ENCODE data around the gene CDH23. TPM values are rescaled to one million over a fixed set of nuclear protein-coding genes. Genes with fewer than 3 reads are reported as not detected.

Gene CDH23
- total and polyA plus RNA-seq, 10 of the 15 experiments (the other 5 are each of a cell fraction or from before 2014, with no cell fraction given): 0.09 to 0.40 (median 0.15) TPM; not detected in 1

DNA sequence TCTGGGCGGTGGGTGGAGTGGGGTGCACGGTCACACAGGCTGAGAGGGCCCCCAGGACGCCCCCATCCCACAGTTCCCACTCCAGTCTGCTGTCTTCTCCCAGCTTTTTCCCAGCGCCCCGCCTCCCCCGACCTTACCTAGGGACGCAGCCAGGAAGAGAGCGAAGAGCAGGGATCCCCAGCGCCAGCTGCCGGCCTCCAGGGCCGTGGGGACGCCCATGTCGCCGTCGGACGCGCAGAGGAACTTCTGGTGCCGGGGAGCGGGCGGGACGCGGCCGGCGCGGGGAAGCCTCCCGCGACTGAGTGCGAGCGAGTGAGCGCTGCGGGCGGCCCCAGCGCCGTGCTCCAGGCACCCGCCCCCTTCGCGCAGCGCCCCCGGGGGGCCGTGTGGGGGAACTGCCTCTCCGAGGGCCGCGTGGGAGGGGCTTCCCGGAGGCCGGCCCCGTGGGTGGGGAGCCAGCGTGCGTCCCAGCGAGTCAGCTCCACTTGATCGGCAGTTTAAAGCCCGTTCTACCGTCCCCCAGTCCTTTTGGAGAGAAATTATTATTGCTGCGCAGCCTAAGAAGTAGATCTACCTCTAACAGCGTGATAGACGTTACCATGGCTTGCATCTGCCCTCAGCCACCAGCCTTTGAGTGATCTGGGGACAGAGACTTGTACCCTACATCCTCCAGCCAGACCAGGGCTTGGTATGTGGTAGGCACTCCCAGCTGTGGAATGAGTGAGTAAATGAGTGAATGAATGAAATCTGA lies 376.7 kb downstream of the CDH23 start, which contains the start of gene VSIR (continued):
- TF ChIP-seq EZH2 (IDR thresholded peaks at IDR 0.05; ENCODE audit: borderline replicate concordance, control insufficient read depth, low read depth, low read length) (no peak), RUNX3 (IDR thresholded peaks at IDR 0.05; ENCODE audit: low read length) (no peak), FOS (IDR thresholded peaks at IDR 0.05; ENCODE audit: borderline replicate concordance, extremely low read depth, insufficient read length) (no peak), LARP7 (IDR thresholded peaks at IDR 0.05) (peak; percentile 77; the same call in 1 of the 2 replicates), EGR1 (IDR thresholded peaks at IDR 0.05; ENCODE audit: borderline replicate concordance in 1 of 2, low read depth in 2 of 2, low read length in 2 of 2) (peak in 1 of 2 experiments; percentile 84; a peak in 2 of 3 replicates), KAT2A (conservative IDR thresholded peaks at IDR 0.05; ENCODE audit: control insufficient read depth, low read depth, low read length) (no peak), BHLHE40 (IDR thresholded peaks at IDR 0.05; ENCODE audit: borderline replicate concordance in 1 of 2, low read depth in 2 of 2, low read length in 1 of 2) (peak; percentile 73 to 83), RELA (IDR thresholded peaks at IDR 0.05; ENCODE audit: borderline replicate concordance, partially characterized antibody) (no peak), SPI1 (IDR thresholded peaks at IDR 0.05; ENCODE audit: borderline replicate concordance, insufficient read depth, low read depth, low read length) (0 out of 2 replicates have a peak, but pooled peaks have one; percentile 14), SUZ12 (IDR thresholded peaks at IDR 0.05; ENCODE audit: unreplicated experiment) (no peak), RFX5 (IDR thresholded peaks at IDR 0.05; ENCODE audit: low read depth, low read length) (no peak), STAT1 (conservative IDR thresholded peaks at IDR 0.05) (0 out of 2 replicates have a peak, but pooled peaks have one; percentile 72)
- TF ChIP-seq, protein P1, sequence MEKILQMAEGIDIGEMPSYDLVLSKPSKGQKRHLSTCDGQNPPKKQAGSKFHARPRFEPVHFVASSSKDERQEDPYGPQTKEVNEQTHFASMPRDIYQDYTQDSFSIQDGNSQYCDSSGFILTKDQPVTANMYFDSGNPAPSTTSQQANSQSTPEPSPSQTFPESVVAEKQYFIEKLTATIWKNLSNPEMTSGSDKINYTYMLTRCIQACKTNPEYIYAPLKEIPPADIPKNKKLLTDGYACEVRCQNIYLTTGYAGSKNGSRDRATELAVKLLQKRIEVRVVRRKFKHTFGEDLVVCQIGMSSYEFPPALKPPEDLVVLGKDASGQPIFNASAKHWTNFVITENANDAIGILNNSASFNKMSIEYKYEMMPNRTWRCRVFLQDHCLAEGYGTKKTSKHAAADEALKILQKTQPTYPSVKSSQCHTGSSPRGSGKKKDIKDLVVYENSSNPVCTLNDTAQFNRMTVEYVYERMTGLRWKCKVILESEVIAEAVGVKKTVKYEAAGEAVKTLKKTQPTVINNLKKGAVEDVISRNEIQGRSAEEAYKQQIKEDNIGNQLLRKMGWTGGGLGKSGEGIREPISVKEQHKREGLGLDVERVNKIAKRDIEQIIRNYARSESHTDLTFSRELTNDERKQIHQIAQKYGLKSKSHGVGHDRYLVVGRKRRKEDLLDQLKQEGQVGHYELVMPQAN (conservative IDR thresholded peaks at IDR 0.05): peak; percentile 66
- TF ChIP-seq, protein P2, sequence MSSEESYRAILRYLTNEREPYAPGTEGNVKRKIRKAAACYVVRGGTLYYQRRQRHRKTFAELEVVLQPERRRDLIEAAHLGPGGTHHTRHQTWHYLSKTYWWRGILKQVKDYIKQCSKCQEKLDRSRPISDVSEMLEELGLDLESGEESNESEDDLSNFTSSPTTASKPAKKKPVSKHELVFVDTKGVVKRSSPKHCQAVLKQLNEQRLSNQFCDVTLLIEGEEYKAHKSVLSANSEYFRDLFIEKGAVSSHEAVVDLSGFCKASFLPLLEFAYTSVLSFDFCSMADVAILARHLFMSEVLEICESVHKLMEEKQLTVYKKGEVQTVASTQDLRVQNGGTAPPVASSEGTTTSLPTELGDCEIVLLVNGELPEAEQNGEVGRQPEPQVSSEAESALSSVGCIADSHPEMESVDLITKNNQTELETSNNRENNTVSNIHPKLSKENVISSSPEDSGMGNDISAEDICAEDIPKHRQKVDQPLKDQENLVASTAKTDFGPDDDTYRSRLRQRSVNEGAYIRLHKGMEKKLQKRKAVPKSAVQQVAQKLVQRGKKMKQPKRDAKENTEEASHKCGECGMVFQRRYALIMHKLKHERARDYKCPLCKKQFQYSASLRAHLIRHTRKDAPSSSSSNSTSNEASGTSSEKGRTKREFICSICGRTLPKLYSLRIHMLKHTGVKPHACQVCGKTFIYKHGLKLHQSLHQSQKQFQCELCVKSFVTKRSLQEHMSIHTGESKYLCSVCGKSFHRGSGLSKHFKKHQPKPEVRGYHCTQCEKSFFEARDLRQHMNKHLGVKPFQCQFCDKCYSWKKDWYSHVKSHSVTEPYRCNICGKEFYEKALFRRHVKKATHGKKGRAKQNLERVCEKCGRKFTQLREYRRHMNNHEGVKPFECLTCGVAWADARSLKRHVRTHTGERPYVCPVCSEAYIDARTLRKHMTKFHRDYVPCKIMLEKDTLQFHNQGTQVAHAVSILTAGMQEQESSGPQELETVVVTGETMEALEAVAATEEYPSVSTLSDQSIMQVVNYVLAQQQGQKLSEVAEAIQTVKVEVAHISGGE (CRISPR knock-in tag; IDR thresholded peaks at IDR 0.05): no peak
- TF ChIP-seq, protein P3, sequence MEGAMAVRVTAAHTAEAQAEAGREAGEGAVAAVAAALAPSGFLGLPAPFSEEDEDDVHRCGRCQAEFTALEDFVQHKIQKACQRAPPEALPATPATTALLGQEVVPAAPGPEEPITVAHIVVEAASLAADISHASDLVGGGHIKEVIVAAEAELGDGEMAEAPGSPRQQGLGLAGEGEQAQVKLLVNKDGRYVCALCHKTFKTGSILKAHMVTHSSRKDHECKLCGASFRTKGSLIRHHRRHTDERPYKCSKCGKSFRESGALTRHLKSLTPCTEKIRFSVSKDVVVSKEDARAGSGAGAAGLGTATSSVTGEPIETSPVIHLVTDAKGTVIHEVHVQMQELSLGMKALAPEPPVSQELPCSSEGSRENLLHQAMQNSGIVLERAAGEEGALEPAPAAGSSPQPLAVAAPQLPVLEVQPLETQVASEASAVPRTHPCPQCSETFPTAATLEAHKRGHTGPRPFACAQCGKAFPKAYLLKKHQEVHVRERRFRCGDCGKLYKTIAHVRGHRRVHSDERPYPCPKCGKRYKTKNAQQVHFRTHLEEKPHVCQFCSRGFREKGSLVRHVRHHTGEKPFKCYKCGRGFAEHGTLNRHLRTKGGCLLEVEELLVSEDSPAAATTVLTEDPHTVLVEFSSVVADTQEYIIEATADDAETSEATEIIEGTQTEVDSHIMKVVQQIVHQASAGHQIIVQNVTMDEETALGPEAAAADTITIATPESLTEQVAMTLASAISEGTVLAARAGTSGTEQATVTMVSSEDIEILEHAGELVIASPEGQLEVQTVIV (IDR thresholded peaks at IDR 0.05; ENCODE audit: borderline replicate concordance, partially characterized antibody): no peak
- TF ChIP-seq, protein P4, sequence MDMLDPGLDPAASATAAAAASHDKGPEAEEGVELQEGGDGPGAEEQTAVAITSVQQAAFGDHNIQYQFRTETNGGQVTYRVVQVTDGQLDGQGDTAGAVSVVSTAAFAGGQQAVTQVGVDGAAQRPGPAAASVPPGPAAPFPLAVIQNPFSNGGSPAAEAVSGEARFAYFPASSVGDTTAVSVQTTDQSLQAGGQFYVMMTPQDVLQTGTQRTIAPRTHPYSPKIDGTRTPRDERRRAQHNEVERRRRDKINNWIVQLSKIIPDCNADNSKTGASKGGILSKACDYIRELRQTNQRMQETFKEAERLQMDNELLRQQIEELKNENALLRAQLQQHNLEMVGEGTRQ (IDR thresholded peaks at IDR 0.05; ENCODE audit: borderline replicate concordance, low read depth, low read length): no peak
- TF ChIP-seq, protein P5, sequence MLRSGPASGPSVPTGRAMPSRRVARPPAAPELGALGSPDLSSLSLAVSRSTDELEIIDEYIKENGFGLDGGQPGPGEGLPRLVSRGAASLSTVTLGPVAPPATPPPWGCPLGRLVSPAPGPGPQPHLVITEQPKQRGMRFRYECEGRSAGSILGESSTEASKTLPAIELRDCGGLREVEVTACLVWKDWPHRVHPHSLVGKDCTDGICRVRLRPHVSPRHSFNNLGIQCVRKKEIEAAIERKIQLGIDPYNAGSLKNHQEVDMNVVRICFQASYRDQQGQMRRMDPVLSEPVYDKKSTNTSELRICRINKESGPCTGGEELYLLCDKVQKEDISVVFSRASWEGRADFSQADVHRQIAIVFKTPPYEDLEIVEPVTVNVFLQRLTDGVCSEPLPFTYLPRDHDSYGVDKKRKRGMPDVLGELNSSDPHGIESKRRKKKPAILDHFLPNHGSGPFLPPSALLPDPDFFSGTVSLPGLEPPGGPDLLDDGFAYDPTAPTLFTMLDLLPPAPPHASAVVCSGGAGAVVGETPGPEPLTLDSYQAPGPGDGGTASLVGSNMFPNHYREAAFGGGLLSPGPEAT (IDR thresholded peaks at IDR 0.05; ENCODE audit: low read depth): no peak

All from GM12878 (cell line).